Ovary (tissue), 9 donors: Measurements from ENCODE around the gene TLR1. TPM values are rescaled to one million over a fixed set of nuclear protein-coding genes. Genes with fewer than 3 reads are reported as not detected.
"Not testable (repeated sequence)": the region's sequence is repeated elsewhere in the genome, so short reads cannot be mapped to it uniquely, and the experiment has no call there.

Experiments used
- DNase-seq, 5 donors: peaks; one replicate each; pipeline ENCODE4 v3.0.0-alpha.2; 2019 to 2020
- H3K27ac ChIP-seq, 2 donors: fragments of 200-600 bp; one replicate each; pipeline versions ENCODE4 v1.5.1 to v1.8.0; 2019 to 2022
- H3K27me3 ChIP-seq: fragments of 200-600 bp; one replicate; pipeline ENCODE4 v1.8.0; 2022
- H3K36me3 ChIP-seq: fragments of 200-600 bp; sonication (generic); one replicate; pipeline ENCODE4 v1.5.1; 2019
- H3K4me1 ChIP-seq: one replicate; pipeline ENCODE4 v1.8.1; 2013; ENCODE audit warnings: mild to moderate bottlenecking, moderate library complexity; ENCODE audit not compliant: insufficient read depth
- H3K4me3 ChIP-seq: fragments of 200-600 bp; sonication (generic); one replicate; pipeline ENCODE4 v1.5.1; 2017
- H3K9me3 ChIP-seq, 2 donors: fragments of 200-600 bp in 1 of 2; sonication (generic) in 1 of 2; one replicate each; pipeline versions ENCODE4 v1.5.1 to v1.8.1; 2013 to 2019; ENCODE audit warnings: mild to moderate bottlenecking in 1 of 2, moderate library complexity in 1 of 2
- EP300 ChIP-seq: sonication (generic); formaldehyde crosslinking; IDR thresholded peaks from one replicate; pipeline ENCODE4 v1.6.1; 2017; ENCODE audit warnings: antibody characterized with exemption
- POLR2A ChIP-seq: fragments of 450-650 bp; IDR thresholded peaks from one replicate; pipeline ENCODE4 v1.6.1; 2017; ENCODE audit warnings: antibody characterized with exemption, mild to moderate bottlenecking, moderate library complexity
- whole genome bisulfite sequencing, 3 donors: extraction: QIAGEN DNeasy Blood & Tissue Kit in 1 of 3; methylation state at CpG; one replicate each; pipeline versions ENCODE4 v1.1.5 to v1.1.7; 2013 to 2017; 5-methylcytosine and 5-hydroxymethylcytosine counted together
- intact Hi-C, 4 donors: fragments of 100-400 bp; cut with DNase I; formaldehyde crosslinking; loops; one replicate each; pipeline versions ENCODE4 v1.11.0 to v1.15.1; 2022 to 2023
- polyA plus RNA-seq, 2 donors: library from polyadenylated mRNA; stranded (reverse); fragments of 200-250 nt in 1 of 2; fragments of 350-450 nt in 1 of 2; fragmentation: Illumina TruSeq in 1 of 2; extraction: RNeasy Lipid Tissue Mini Kit (QIAGEN cat#74804) in 1 of 2; gene quantifications; one replicate each; pipeline ENCODE4 v1.2.3, GENCODE V29; 2013 to 2014
- total RNA-seq, 7 donors: library from RNA; depleted of rRNA in 2 of 7; stranded (reverse); fragments of >200 nt in 2 of 7; fragmentation: NEBNext Ultra II Directional in 3 of 7; extraction: Animal tissue kit (Norgen Biotek cat#: 25700) in 3 of 7; gene quantifications; one replicate each; pipeline versions ENCODE4 v1.1.0 to v1.2.4, GENCODE V29; 2016 to 2023
- TF ChIP-seq, protein P1 (sequence below), 3 donors: fragments of 450-650 bp in 2 of 3; fragments of 200-600 bp in 1 of 3; IDR thresholded peaks; one replicate each; pipeline versions ENCODE4 v1.5.1 to v1.8.0; 2016 to 2022; ENCODE audit warnings: antibody characterized with exemption in 3 of 3, mild to moderate bottlenecking in 1 of 3
- donor health status: DM: no; HTN: no; CAD: no; lungs with moderate emphysema.
- donor health status: DM: no; HTN: no; CAD: no.
- donor health status: Bipolar disorder and iron deficiency.
- donor health status: DM: yes; HTN: yes; CAD: no.
- donor health status: DM: no; HTN: no; CAD: no.
- donor health status: DM: yes; HTN: yes; CAD: no.

Gene TLR1
- total and polyA plus RNA-seq, 9 donors, result 5.0 to 24.0 (median 10.1) TPM

DNA sequence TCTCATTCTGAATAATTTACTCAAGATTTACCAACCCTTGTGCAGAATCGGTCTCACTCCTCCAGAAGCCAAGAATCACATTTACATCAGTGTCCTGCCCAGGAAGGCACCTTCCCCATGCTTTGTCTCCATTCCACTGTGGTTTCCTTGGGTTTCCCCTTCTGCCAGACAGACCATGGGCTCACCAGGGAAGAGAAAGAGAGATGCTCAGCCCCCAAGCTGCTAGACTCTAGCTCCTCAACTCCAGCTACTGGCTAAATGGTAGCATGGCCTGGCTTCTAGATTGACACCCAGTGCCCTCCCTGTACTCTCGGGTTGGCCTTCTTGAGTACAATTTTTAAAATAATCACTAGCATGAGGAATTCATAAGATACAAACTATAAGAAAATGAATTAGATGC is 34.7 kb downstream of the TLR1 start:
- DNase-seq, result no peak
- H3K27me3 ChIP-seq, result no peaks in the 10 kb centered on the region
- no peak overlapping the region for H3K27ac ChIP-seq
- TF ChIP-seq, protein P1, sequence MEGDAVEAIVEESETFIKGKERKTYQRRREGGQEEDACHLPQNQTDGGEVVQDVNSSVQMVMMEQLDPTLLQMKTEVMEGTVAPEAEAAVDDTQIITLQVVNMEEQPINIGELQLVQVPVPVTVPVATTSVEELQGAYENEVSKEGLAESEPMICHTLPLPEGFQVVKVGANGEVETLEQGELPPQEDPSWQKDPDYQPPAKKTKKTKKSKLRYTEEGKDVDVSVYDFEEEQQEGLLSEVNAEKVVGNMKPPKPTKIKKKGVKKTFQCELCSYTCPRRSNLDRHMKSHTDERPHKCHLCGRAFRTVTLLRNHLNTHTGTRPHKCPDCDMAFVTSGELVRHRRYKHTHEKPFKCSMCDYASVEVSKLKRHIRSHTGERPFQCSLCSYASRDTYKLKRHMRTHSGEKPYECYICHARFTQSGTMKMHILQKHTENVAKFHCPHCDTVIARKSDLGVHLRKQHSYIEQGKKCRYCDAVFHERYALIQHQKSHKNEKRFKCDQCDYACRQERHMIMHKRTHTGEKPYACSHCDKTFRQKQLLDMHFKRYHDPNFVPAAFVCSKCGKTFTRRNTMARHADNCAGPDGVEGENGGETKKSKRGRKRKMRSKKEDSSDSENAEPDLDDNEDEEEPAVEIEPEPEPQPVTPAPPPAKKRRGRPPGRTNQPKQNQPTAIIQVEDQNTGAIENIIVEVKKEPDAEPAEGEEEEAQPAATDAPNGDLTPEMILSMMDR (IDR thresholded peaks at IDR 0.05), result no peak
- WGBS, 3 donors, result 82 to 86% (median 84%) methylated on average over 2 of the region's 2 CpGs
- H3K9me3 ChIP-seq, result no peaks in the 10 kb centered on the region
- no peak overlapping the region for H3K4me3 ChIP-seq
- no peaks in the 10 kb centered on the region for H3K36me3 ChIP-seq
- intact Hi-C loops, result loop anchor here in 1 of 4 donors (10.0 kb wide), 1 partner anchor 365 kb away; no protein-coding TSS in a partner anchor
- H3K4me1 ChIP-seq, result no peaks in the 10 kb centered on the region

DNA sequence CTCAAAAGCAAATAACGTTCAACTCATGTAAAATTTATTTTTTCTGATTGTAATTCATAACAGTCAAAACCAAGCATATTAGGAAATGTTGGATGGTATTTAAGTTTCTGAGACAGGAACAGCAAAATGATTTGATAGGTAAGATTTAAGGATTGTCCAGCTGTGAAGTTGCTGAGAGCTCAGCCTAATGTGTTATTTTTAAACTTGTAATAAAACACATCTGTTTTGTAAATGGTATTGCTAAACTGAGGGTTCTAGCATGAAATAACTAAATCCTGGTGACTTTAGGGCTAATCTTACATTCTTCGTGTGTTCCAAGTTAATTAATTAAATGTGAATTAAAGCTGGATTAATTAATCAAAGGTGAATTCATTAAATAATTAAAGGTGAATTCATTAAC is 35.1 kb downstream of the TLR1 start:
- TF ChIP-seq EP300 (no peak), POLR2A (no peak)
- TF ChIP-seq, protein P1 (IDR thresholded peaks at IDR 0.05), result no peak
- DNase-seq, result no peak
- Histone ChIP-seq H3K9me3 (no peaks in the 10 kb centered on the region), H3K4me3 (no peak overlapping the region), H3K27ac (no peak overlapping the region), H3K4me1 (no peaks in the 10 kb centered on the region), H3K27me3 (no peaks in the 10 kb centered on the region), H3K36me3 (no peaks in the 10 kb centered on the region)
- 23 to 27% (median 26%) methylated on average over 2 of the region's 2 CpGs for WGBS, 3 donors
- intact Hi-C loops, result loop anchor here in 1 of 4 donors (10.0 kb wide), 1 partner anchor 365 kb away; no protein-coding TSS in a partner anchor

DNA sequence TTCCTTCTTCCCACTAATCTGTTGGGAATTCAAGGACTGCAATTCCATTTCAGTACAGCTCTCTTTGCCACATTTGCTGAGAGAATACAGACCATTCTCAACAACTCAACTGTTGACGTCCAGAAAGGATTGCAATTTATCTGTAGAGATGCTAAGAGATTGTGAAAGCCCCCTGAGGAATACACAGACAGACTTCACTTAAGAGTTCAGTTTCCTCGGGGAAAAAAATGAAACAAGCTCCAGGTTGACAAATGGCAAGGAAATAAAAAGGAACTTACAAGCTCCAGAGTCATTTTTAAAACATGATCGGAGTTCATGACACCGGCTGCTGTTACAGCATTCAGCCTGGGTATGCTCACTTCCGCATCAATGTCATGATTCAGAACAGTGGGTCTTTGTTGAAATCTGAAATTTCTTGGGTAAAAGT is 35.6 kb downstream of the TLR1 start:
- Histone ChIP-seq H3K9me3 (no peaks in the 10 kb centered on the region), H3K36me3 (no peaks in the 10 kb centered on the region), H3K4me3 (no peak overlapping the region), H3K27me3 (no peaks in the 10 kb centered on the region), H3K27ac (no peak overlapping the region), H3K4me1 (no peaks in the 10 kb centered on the region)
- no peak for TF ChIP-seq POLR2A
- TF ChIP-seq, protein P1 (IDR thresholded peaks at IDR 0.05), result no peak
- no peak for TF ChIP-seq EP300
- no peak for DNase-seq
- WGBS, 3 donors, result 18 to 45% (median 25%) methylated on average over 5 of the region's 5 CpGs
- intact Hi-C loops, result loop anchor here in 1 of 4 donors (10.0 kb wide), 1 partner anchor 366 kb away; no protein-coding TSS in a partner anchor

DNA sequence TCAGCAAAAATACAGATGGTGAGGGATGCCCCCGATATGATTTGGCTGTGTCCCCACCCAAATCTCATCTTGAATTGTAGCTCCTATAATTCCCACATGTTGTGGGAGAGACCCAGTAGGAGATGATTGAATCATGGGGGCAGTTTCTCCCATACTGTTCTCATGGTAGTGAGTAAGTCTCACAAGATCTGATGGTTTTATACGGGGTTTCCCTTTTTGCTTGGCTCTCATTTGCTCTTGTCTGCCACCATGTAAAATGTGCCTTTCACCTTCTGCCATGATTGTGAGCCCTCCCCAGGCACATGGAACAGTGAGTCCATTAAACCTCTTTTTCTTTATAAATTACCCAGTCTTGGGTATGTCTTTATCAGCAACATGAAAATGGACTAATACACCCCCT is 37.7 kb downstream of the TLR1 start:
- not testable (repeated sequence) for H3K9me3 ChIP-seq, H3K4me3 ChIP-seq, H3K36me3 ChIP-seq, H3K27me3 ChIP-seq, H3K4me1 ChIP-seq, DNase-seq, H3K27ac ChIP-seq
- intact Hi-C loops, result loop anchor here in 1 of 4 donors (10.0 kb wide), 1 partner anchor 368 kb away; no protein-coding TSS in a partner anchor
- whole genome bisulfite sequencing, 3 donors, result 95 to 98% (median 96%) methylated on average over 2 of the region's 2 CpGs

DNA sequence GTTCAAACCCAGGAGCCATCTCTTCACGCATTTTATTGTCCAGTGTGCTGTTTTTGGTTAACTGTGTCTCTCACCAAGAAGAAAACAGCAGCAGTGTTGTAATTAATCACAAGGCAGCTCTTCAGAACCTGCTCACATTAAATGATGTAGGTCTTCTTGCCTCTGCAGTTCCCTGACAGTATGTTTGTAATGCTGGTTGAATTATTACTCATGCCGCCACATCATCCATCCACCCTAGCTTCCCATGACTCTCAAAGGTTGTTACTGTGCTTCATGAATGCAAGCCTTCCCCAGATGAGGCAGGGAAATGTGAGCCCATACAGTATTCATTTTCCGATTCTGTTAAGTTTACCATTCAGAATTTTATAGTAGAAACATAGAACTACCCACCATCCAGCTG is 39.2 kb downstream of the TLR1 start:
- H3K4me1 ChIP-seq, result no peaks in the 10 kb centered on the region
- WGBS, 3 donors, result 93 to 96% (median 94%) methylated on average over 3 of the region's 3 CpGs
- H3K36me3 ChIP-seq, result no peaks in the 10 kb centered on the region
- H3K9me3 ChIP-seq, result no peaks in the 10 kb centered on the region
- no peak overlapping the region for H3K4me3 ChIP-seq
- H3K27ac ChIP-seq, result no peak overlapping the region
- H3K27me3 ChIP-seq, result no peaks in the 10 kb centered on the region
- intact Hi-C loops, result loop anchor here in 1 of 4 donors (10.0 kb wide), 1 partner anchor 369 kb away; no protein-coding TSS in a partner anchor
- no peak for DNase-seq
- TF ChIP-seq, protein P1 (IDR thresholded peaks at IDR 0.05), result no peak
- TF ChIP-seq EP300, result no peak
- no peak for TF ChIP-seq POLR2A
